GM18907 (cell line): ENCODE data around the gene CAMTA1.

ENCODE experiments used
- ATAC-seq: cut with Tn5 transposase; IDR thresholded peaks from one replicate; pipeline ENCODE4 v1.9.1; 2021; ENCODE audit warnings: mild to moderate bottlenecking, moderate library complexity; ENCODE audit not compliant: unreplicated experiment

CAMTA1 gene

GRCh38 chr1:7346070-7346596, 560.9 kb downstream of the CAMTA1 start:
- ATAC-seq: no peak

DNA sequence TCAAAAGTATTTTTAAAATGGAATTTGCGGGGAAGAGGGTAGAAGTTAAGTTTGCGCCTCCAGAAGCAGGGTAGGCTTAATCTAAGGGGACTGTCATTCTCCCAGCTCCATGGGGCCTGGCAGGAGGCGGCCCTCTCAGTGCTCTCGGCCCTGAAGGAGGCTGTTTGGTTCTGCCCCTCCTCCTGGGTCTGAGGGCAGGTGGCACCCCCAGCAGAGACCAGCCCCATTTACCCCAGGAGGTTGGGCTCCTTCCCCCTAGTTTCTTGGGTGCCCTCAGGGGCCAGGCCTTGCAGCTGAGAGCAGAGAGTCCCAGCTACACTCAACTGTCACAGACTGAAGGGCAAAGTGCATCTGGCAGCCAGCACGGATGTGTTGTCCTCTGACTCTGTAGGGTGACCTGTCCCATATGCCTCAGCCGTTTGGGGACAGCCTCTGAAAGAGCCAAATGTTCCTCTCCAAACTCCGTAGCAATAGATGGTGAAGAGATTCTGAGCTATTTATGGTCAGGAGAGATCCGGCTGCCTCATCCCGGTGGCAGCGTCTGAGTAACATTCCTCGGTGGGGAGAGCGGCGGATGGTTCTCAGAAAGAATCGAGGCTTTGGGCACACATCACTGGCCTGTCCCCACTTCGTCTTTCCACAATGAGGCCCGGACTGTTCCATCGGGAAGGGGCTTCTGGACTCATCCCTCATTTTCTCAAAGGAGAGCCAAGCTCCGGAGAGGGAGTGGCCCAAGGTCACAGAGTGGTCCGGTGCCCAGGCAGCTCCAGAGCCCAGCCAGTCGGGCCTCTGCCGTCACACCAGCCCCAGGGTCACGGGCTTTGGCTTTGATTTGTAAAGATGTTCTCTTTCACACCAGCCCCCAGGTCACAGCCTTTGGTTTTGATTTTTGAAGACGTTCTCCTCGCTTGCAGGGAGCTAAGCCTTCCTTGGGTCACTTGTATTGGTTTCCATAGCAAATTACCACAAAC, 561.6 kb downstream of the CAMTA1 start:
- ATAC-seq: no peak

GRCh38 chr1:7348073-7348472, 562.8 kb downstream of the CAMTA1 start:
- ATAC-seq: no peak

GRCh38 chr1:7348580-7348979, 563.3 kb downstream of the CAMTA1 start:
- no peak for ATAC-seq

DNA sequence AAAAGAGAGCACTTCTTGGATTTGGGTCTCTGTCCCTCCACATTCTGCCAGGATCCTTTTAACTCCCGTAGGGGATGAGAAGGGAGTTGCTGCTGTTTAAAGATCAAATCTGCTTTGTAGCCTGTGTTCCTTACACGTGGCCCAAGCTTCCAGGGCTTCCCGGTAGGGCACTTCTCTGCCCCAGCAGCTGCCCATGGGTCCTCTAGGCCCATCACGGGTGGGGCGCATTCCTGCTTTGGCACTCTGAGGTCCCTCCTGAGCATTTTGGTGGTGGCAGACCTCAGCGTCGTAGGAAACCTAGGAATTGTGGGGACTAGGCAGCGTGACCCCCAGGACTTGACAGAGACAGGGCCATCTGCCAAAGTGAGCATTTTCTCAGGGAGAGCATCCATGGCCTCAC, 565.5 kb downstream of the CAMTA1 start:
- no peak for ATAC-seq

- ATAC-seq: no peak
Observed at GRCh38 chr1:7351649-7352048, 566.4 kb downstream of the CAMTA1 start.

- ATAC-seq: no peak
Observed at GRCh38 chr1:7352364-7352763, 567.1 kb downstream of the CAMTA1 start.

DNA sequence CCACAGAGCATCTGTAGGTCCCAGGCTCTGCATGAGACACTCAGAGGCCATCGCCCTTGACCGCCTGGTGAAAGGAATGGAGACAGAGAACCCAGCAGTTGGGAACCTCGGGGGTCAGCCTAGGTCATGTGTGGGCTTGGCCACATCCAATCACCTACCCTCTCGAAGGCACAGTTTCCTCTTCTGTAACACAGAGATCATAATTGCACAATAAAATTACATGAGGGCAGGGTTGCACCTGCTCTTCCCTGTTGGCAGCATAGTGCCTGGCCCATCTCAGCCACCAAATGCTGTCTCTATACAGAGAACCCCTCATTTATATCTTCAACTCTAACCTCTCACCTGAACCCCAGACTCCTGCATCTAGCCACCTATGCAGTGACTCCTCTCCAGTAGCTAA, 567.7 kb downstream of the CAMTA1 start:
- ATAC-seq: no peak

- no peak for ATAC-seq
Observed at GRCh38 chr1:7355646-7356045, 570.4 kb downstream of the CAMTA1 start.

- no peak for ATAC-seq
Observed at GRCh38 chr1:7356079-7356478, 570.8 kb downstream of the CAMTA1 start.

- ATAC-seq: no peak
Observed at GRCh38 chr1:7358425-7358824, 573.2 kb downstream of the CAMTA1 start.

DNA sequence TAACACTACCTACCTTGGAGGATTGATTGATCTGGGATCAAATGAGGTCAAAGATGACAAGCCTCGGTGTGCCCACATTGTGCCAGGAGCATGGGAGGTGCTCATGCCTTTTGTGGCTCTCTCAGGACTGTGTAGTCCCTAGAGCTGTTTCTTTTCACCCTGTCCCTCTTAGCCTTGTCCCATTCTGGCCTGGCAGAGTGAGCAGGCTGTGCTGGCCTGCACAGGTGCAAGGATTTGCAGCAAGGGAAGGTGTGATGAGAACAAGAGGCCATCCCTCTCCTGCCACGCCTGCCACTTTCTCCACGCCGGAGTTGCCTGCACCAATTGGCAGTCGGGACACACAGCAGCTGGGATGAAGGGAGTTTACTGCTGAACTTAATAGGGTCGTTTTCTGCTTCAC, 575.3 kb downstream of the CAMTA1 start:
- no peak for ATAC-seq

DNA sequence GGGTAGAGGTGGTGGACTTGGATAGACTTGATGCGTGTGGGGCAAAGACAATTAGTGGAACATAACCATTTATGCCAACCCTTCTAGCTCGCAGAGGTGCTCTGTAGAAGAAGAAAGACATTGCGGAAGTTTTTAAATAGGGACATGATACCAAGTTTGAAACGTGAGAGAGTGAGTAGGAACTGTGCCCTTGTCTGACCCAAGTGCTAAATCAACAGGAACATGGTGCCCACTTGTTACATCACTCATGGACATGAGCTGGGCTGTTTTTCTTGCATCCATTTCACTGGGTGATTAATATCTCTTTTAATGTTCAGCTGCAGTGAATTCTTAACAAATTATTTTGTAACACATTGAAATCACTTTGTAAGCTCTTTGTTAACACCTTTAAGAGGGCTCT, 577.7 kb downstream of the CAMTA1 start:
- ATAC-seq: no peak

DNA sequence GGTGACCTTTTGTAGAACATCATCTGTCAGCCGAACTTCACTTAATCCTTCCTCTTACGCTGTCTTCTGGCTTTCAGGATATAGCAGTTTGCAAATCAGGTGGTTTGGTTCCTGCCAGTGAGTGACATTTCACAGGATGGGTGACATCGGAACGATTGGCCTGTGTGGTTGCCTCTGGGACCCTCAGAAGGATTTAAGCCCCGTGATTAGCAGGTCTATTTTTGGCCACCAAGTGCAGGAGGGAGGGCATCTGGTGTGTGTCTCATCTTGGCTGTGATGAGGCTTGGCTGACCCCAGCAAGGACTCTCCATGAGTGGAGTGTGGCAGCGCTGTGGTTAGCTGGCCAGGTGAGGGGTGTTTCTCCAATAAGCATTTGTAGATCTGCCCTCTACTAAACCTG, 578.2 kb downstream of the CAMTA1 start:
- ATAC-seq: no peak

DNA sequence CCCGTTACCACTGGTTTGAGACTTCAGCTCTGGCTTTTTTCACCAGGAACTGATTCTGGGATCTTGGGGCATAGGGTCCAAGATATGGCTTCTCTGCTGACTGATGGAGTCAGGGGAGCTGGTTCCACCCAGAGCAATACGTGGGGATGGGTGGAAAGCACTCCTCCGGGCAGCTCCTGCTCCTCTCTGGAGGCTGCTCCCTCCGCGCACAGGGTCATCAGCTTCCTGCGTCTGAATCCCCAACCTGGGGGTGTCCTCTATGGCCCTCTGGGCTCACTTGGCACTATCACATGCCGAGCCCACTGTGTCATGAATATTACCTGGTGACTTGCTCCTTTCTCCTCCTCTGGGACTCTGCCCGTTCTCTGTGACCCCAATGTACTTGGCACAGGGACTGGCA, 580.5 kb downstream of the CAMTA1 start:
- ATAC-seq: no peak

DNA sequence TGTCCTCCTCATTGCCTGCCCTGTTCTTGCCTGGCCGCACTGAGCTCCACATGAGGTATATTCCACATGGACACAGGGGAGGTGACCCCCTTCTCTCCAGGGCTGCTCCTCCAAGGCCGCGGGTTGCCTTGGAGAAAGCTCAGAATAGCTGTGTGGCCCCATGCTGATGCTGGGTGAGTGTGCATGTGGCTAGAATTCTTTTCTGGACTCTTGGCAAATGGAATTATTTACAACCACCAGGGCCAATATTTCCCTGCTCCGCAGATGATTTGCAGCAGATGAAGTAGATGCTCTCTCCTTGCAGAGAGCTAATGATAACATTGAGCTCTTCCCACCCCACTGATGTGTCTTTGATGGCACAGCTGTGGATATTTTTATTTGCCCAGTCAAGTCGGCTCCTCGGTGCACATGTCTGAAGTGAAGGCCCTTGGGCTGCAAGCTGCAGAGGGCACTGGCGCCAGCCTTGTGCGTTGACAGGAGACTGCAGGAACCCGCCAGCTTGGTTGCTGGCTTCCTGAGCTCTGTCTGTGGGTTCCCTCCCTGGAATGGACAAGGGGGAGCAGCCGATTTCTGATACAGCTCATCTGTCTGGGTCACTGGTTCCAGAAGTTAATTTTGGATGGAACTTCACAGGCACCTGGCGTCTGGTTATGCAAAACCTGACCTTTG, 581.2 kb downstream of the CAMTA1 start:
- ATAC-seq: no peak

- ATAC-seq: no peak
Observed at GRCh38 chr1:7366955-7367665, 581.9 kb downstream of the CAMTA1 start.

DNA sequence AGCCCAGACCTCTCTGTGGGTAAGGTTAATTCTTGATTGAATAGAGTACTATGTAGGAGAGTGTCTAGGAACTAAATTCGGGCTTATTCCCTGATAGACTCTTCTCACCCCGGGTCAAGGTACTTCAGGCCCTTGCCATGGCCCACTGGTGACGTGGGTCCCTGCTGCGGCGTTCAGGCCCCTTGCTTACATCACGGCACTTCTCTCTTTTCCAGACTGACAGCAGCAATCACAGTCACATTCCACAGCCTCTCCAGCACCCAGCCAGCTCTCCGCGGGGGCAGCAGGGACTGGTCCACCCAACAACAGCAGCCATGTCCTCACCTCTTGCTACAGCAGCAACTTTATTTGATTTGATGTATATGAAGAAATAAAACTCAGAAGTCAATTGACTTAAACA, 584.6 kb downstream of the CAMTA1 start:
- no peak for ATAC-seq

GRCh38 chr1:7371926-7372325, 586.7 kb downstream of the CAMTA1 start:
- ATAC-seq: no peak

DNA sequence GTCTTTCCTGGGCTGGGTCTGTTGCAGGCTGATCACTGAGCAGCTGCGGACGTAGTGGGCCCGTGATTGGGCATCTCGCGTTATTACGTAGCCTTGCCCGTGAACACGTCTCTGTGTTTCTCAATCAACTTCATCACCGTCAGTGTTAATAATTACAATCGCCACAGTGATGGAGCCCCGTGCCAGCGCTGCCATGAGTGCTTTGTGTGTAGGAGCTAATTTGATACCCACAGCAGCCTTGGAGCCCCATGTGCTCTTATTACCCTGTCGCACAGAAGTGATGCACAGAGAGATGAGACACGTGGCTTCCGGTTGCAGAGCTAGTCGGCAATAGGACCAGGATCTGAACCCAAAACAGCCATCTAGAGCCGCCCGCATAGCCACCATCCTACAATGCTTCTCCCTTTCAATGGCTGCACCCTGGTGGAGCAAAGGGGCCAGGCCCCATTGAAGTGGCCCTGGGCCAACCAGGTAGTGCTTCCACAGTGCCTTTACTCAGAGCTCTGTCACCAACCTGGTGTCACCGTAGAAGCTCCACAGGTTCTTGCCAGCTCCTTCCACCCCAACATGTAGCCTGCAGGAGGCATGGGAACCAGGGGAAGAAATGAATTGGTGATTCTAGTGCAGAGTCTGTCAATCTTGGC, 587.3 kb downstream of the CAMTA1 start:
- no peak for ATAC-seq

- no peak for ATAC-seq
Observed at GRCh38 chr1:7373251-7373650, 588.0 kb downstream of the CAMTA1 start.
